Hematopoietic multipotent progenitor cell treated with erythropoietin and hydrocortisone succinate and interleukin-3 and kit ligand, for 4 days (in vitro differentiated cells): Measurements from ENCODE around the gene GGTLC1.
"Not testable (repeated sequence)": the region's sequence is repeated elsewhere in the genome, so short reads cannot be mapped to it uniquely, and the experiment has no call there.

Experiments used
- DNase-seq: peaks from one replicate; pipeline ENCODE4 v3.0.0-alpha.2; 2015

GGTLC1 gene

DNA sequence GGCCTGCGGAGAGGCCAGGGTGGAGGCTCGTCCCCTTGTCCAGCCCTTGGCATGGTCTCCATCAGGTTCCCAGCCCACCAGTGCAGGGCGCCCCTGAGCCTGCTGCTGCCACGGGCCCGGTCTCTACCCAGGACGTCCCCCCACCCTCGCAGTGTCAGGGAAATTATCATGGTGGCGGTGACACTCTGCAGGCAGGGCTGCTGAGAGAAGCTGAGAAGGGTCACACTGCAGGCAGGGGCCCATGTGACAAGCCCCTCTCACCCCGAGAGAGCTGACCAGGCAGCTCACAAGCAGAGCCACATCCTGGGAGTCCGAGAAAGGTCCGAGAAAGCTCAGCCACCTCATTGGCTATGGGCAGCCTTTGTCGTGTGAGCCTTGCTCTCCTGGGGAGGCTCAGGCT is 4.9 kb upstream of the GGTLC1 start:
- DNase-seq = not testable (repeated sequence)

DNA sequence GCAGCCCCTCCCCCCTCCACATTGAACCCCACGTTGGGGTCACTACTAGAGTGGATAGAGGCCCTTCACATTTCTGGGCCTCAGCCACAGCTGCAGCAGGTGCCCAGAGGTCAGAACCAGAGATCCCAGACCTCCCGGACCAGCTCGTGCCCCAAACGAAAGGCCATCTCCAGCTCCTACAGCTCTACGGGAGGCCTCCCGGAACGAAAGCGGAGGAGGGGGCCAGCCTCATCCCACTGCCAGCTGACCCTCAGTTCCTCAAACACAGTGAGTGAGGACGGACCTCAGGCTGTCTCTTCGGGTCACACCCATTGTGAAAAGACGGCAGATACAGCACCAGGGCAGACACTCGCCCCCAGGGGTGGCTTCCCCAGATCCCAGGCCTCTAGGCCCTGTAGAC is 1.7 kb upstream of the GGTLC1 start:
- not testable (repeated sequence) for DNase-seq

DNA sequence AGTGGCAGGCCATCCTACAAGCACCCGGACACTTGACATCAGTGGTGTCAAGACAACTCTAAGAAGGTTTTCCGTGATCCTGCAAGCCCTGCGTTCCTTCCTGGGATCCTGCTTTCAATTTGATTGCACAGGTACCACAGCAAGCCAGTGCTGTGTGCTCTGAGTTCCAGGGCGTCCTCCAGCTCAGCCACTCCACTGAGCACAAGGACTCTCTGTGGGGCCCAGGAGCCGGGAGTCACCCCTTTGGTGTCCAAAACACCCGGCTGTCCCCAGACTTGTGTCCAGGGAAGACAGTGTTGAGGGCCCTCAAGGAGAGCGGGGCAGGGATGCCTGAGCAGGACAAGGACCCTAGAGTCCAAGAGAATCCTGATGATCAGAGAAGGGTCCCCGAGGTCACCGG is 387 bp upstream of the GGTLC1 start:
- DNase-seq = not testable (repeated sequence)

DNA sequence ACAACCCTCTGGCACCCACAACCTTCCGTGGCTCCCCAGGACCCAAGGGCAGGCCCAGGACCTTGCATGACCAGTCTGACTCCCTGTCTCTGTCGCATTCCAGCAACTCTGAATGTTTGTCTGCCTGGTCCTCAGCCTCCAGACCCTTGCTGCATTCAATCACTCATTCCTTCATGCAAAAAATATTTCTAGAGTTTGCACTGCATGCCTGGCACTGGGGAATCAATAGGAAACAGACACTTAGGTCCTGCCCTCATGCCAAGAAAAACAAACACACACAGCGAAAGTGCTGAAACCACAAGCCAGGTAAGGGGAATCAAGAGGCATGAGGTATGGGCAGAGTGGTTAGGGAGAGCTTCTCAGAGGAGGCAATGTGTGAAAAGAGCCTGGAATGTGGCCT is 1.9 kb downstream of the GGTLC1 start:
- DNase-seq = not testable (repeated sequence)

GRCh38 chr20:23986310-23986709 is 2.3 kb downstream of the GGTLC1 start:
- not testable (repeated sequence) for DNase-seq

GRCh38 chr20:23985790-23986225 is 2.8 kb downstream of the GGTLC1 start:
- DNase-seq = not testable (repeated sequence)

- DNase-seq = not testable (repeated sequence)
Measured at GRCh38 chr20:23985066-23985789, 3.4 kb downstream of the GGTLC1 start.

- not testable (repeated sequence) for DNase-seq
Measured at GRCh38 chr20:23984476-23985023, 4.0 kb downstream of the GGTLC1 start.

DNA sequence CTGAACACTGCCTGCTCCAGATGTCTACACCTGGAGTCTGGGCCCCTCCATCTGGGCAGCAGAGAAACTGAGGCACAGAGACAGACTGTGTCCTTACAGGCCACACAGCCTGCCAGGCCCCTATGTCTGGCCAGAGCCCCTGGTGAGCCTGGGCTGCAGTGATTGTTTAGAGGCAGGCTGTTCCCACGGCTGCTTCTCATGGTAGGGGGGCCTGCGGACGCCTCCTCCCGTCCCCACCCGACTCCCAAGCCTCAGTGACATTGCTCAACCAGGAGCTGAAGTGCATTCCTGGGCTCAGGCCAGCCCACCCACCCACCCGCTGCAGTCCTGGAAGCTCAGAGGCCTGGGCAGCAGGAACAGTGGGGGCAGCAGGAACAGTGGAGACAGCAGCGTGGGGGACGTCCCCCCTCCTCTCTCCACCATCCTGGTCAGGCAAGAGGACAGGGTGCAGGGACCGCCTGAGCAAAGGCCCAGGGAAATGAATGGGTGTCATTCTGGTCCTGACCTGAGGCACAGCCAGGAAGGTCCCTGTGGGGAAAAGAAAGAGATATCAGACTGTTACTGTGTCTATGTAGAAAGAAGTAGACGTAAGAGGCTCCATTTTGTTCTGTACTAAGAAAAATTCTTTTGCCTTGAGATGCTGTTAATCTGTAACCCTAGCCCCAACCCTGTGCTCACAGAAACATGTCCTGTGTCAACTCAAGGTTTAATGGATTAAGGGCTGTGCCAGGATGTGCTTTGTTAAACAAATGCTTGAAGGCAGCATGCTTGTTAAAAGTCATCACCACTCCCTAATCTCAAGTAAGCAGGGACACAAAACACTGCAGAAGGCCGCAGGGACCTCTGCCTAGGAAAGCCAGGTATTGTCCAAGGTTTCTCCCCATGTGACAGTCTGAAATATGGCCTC is 6.2 kb downstream of the GGTLC1 start:
- not testable (repeated sequence) for DNase-seq

DNA sequence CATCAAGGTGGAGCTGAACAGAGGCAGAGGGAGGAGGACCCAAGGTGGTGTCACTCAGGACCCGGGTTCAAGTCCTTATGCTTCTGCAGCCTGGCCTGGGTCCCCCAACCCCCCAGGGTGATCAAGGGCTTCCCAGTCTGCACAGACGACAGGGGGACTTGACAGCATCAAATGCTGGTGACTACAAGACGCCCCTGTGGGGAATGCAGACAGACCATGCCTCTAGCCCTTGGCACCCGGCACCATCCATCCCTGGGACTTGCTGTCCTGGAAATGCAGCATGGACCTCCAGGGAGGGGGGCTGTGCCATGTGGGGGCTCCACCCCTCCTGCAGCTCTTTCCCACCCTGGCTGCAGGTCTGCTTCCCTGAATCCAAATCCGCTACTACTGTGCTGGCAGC is 7.1 kb downstream of the GGTLC1 start:
- DNase-seq = not testable (repeated sequence)

- peak; percentile 10 for DNase-seq
Measured at GRCh38 chr20:23981014-23981413, 7.6 kb downstream of the GGTLC1 start.

GRCh38 chr20:23979899-23980811 is 8.4 kb downstream of the GGTLC1 start:
- not testable (repeated sequence) for DNase-seq

GRCh38 chr20:23979380-23979779 is 9.2 kb downstream of the GGTLC1 start:
- not testable (repeated sequence) for DNase-seq

DNA sequence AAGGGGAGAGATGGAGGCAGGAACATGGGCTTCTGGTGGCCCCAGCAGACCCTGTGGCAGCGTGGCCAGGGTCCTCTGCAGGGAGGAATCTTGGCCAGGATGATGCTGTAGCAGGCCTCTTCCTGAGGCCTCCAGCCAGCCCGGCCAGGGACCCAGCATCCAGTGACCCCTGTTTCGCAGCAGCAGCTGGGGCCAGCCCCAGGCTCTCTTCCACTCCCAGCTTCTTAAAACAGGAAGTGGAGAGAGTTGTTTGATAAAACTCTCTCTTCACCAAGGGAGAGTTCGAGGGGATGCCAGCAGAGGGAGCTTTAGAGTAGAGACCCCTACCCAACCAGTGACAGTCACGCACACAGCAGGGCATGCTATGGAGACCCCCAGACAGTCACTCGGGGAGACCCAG is 10.1 kb downstream of the GGTLC1 start:
- DNase-seq = peak; percentile 39

GRCh38 chr20:23974966-23975365 is 13.6 kb downstream of the GGTLC1 start:
- DNase-seq = no peak

GRCh38 chr20:23971310-23971709 is 17.3 kb downstream of the GGTLC1 start:
- peak; percentile 23 for DNase-seq

- no peak for DNase-seq
Measured at GRCh38 chr20:23970049-23970448, 18.5 kb downstream of the GGTLC1 start.

DNA sequence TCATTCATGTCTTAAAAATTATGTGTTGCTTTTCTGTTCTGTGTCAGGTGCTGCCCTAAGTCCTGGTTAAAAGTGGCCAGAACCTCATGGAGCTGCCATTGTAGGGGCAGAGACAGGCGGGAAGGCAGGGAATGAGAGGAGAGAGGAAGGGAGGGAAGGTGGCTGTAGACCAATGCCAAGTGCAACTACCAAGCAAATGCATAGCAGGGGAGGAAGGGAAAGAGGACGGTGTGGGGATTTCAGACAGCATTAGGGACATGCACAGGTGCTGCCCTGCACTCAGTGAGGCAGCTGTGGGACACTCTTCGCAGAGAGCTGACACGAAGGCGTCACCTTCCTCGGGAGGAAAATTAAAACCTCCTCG is 21.0 kb downstream of the GGTLC1 start:
- DNase-seq = no peak

GRCh38 chr20:23966927-23967615 is 21.5 kb downstream of the GGTLC1 start:
- DNase-seq = no peak

DNA sequence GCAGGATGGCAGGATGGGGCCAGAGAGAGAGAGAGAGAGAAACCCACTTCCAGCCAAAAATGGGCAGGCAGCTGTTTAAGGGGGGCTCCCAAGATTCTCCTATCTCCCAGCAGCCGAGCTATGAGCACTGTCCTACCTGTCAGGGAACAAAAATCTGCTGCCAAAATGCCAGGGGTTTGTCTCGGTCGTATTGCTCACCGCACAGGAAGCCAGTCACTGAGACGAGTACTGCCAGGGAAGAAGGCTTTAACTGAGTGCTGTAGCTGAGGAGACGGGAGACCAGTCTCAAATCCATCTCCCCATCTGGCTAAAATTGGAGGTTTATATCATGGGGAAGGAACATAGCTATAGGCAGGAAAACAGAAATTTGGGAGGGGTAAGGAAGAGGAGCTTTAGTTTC is 22.3 kb downstream of the GGTLC1 start:
- no peak for DNase-seq

DNA sequence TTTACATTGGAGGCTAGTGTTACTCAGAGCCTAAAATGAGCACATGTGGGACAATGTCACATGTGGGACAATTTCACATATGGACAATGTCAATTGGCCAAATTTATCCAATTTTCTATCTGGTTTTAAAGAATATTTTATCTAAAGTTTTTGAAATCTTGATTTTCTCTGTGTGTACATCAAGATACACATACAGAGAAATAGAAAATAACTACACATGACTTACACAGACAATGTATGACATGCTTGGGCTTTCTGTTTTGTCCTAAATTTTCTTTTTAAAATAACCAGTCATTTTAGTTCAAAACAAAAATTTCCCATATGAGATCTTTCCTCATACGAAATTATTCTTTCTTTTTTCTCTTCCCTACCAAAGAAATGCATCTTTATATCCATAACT is 24.6 kb downstream of the GGTLC1 start:
- no peak for DNase-seq

- DNase-seq = no peak
Measured at GRCh38 chr20:23962272-23962671, 26.3 kb downstream of the GGTLC1 start.
